Medulla oblongata (tissue), 1 donor: ENCODE data around the gene COL12A1.

ENCODE experiments used
- DNase-seq: peaks from one replicate; pipeline ENCODE4 v3.0.0-alpha.2; 2015; ENCODE audit errors: extremely low spot score

COL12A1 gene

GRCh38 chr6:75144386-75144785 is 61.5 kb downstream of the COL12A1 start:
- no peak for DNase-seq

GRCh38 chr6:75143191-75143590 is 62.7 kb downstream of the COL12A1 start:
- DNase-seq = no peak

DNA sequence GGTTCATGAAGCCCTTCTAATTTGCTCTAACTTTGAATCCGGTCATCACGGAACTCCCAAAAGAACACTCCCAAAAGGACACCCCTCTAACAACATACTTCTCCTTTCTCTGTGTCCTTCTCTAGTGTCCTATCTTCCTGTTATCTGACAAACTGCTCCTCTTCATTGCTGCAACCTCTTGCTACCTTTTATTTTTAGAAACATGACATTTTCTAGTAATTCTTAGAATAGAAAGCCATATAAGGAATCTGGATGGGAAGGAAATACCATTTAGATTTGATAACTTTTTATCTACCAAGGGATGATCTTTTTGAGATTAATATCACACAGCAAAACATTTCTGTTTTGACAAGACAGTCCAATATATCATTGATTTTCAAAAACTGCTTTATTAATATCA is 63.1 kb downstream of the COL12A1 start:
- DNase-seq = no peak

DNA sequence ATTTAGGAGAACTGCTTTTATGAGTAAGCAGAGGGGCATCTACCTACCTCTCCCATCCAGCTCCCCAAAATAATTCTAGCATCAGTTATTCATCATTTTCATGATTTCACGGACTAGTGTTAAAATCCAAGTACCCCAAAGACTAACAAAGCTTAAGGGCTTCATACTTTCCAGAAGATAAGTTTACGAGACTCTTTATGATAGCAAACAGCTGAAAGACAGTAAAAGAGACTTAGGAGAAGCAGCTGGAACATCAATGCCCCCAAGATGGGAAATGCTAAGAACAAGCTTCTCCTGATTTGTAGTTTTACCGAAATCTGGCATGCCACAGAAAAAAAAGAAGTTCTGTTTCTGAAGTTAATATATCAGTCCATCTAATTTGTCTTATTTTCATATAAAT is 70.0 kb downstream of the COL12A1 start:
- no peak for DNase-seq

- DNase-seq = no peak
These were observed 70.4 kb downstream of the COL12A1 start for GRCh38 chr6:75135450-75135849.

- no peak for DNase-seq
These were observed 75.1 kb downstream of the COL12A1 start for GRCh38 chr6:75130784-75131183.

- DNase-seq = no peak
These were observed 76.8 kb downstream of the COL12A1 start for GRCh38 chr6:75128878-75129570.

GRCh38 chr6:75126518-75126917 is 79.3 kb downstream of the COL12A1 start:
- DNase-seq = no peak

- DNase-seq = no peak
These were observed 80.9 kb downstream of the COL12A1 start for GRCh38 chr6:75124983-75125382.

GRCh38 chr6:75124085-75124484 is 81.8 kb downstream of the COL12A1 start:
- no peak for DNase-seq

- no peak for DNase-seq
These were observed 86.8 kb downstream of the COL12A1 start for GRCh38 chr6:75118925-75119515.

- DNase-seq = no peak
These were observed 88.2 kb downstream of the COL12A1 start for GRCh38 chr6:75117701-75118100.

DNA sequence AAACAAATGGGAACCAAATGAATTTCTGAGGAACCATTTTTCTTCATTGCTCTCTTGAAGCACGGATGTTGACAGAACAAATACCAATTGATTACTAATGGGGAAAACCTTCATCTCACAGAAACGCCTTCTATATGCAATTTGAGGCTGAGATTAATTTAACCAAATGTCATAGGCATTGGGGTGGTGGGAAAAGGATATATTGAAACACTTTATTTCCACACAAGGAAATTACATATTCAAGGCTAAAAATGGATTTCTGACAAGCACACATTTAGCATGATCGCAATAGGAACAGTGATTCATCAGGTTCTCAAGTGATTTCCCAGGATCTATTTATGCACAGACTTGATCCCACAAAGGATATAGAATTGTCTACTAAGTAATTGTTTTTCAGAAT is 88.9 kb downstream of the COL12A1 start:
- no peak for DNase-seq

GRCh38 chr6:75115481-75115880 is 90.4 kb downstream of the COL12A1 start:
- DNase-seq = no peak

GRCh38 chr6:75114806-75115205 is 91.0 kb downstream of the COL12A1 start:
- DNase-seq = no peak

DNA sequence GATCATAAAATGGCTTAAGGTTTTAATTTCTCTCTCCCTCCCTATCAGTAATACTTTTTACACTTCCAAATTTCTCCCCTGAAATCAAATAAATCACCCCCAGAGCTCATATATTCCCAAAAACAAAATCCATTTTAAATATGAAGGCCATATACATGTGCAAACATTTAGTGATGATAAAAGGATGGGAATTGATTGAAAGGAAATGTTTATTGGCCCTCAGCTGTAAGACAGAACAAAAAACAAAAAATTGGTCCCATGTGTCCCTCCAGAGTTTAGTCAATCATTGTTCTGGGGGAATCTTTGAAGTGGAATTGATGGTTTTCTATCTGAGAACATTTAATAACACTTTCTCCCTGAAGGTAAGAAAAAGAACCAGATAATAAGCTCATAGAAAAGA is 91.7 kb downstream of the COL12A1 start:
- no peak for DNase-seq

DNA sequence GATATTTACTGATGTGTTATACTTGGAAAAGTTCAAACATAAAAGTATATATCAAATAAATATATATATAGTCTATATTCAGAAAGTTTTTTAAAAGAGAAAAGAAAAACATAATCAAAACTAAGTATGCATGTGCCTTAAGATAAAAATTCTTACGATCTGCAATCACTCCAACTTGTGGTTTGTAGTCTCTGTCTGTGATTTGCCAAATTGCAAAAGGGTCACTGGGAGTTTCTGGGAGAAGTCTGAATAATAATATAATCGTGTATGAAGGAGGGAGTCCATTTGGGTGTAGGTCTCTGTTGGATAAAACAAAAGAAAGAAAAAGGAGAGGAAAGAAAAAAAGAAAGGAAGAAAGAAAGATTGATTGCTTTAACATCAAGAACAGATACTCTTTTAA is 92.4 kb downstream of the COL12A1 start:
- no peak for DNase-seq

DNA sequence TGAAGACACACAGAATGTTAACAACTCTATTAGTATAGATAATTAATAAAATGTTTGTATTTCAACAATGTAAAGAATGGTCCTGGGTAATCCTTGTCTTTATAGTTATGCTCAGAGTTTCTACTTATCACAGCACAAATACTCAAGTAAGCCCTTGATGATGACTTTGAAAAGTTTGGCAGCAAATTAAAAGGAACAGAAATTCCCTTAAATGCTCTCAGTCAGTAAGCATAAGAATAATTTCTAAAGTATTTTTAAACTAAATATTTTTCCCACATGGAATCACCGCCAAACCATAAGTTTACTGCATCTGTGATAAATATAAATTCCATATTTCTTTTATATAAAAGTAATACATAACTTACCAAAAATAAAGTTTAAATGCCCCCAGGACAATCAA is 96.1 kb downstream of the COL12A1 start:
- DNase-seq = no peak

- no peak for DNase-seq
These were observed 96.8 kb downstream of the COL12A1 start for GRCh38 chr6:75109022-75109421.

DNA sequence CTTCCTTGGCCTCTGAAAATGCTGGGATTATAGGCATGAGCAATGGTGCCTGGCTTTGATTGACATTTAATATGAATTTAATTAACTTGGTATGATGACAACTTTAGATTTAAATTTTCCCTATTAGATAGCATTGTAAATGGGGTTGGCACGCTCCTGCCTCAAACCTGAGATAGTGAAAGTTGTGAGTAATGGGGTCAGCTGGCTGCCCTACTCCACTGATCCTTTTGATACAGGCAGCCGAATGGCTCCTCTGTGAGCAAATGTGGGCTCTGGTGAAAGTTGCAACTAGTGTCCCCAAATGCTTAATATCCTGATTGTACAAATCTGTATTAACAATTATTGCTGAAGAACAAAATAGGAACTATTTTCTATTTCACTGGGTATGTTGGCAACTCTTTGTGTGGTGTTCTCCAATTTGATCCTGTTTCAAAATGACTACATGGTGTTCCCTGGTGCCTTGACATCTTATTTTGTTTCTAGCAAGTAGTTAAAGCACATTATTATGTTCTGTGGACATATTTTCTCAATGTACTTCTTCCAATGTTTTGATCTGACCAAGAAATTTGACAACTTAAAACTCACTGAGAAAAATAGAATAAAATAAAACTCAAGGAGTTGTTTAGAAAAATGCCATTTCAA is 97.4 kb downstream of the COL12A1 start:
- no peak for DNase-seq

- no peak for DNase-seq
These were observed 97.9 kb downstream of the COL12A1 start for GRCh38 chr6:75107913-75108312.

DNA sequence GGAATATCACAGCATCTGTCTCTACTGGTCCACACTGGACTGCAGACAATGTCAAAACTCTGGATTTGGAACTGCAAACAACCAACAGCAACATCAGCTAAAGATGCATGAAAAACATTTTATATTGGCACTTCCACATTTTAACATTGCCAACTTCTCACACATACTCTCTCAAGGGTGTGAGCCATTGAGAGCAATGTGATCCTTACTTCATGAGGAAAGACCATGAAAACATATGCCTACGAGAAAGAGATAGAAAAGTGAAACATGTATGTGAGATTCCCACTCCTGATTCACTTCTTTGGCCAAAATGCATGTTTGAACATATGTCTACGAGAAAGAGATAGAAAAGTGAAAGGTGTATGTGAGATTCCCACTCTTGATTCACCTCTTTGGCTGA is 99.4 kb downstream of the COL12A1 start:
- no peak for DNase-seq

GRCh38 chr6:75103431-75103830 is 102.4 kb downstream of the COL12A1 start:
- DNase-seq = no peak
